Measurements from ENCODE around the gene INSM1.
A peak's percentile ranks its signal among the peaks of the same experiment; 100 is the strongest.

INSM1 gene

DNA sequence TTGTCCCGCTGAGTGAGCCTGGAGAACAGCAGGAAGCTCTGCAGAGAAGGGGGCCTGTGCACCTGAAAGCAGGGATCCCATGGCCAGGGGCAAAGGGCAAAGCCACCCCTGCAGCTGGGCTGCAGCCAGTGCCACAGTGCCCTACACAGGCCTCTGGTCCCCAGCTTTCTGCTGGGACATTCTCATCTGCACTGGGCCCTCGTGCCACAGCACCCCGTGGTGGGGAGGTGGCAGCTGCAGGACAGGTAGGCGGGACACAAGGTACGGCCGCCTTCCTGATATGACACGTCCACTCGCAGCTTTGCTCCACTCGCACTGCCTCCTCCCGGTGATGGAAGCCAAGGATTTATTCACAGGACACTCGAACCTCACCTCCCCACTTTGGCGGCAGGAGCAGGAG, 27.2 kb downstream of the INSM1 start:
- DNase-seq: no peak

DNA sequence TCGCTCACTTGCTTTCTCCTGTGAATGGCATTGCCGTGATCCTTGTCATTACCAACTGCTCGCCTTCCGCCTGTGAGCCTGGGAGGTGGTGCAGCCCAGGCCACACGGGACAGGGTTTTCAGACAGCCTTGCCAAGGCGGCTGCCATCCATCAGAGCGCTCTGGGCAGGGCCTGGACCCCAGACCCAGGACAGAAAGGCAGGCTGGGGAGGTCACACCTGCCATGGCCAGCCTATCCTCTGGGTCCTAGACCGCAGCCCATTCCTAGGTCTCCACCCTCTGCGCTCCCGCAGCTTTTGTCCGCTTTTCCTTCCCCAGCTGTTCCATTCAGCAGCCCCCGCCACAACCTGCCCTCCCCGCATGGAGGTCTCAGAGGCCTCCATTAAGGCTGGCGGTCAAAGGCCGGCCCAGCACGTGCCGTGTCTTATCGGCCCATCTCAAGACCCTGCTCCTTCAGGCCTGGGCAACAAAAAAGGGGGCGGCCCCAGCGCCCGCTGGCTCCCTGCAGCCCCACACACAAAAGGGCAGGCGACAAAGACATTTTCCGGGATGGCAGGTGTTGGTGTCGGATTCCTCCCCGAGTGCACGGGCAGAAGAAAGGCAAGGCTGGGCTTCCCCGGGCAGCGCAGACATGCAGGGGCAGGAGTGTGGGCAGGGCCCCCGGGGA, 28.1 kb downstream of the INSM1 start:
- DNase-seq: no peak

DNA sequence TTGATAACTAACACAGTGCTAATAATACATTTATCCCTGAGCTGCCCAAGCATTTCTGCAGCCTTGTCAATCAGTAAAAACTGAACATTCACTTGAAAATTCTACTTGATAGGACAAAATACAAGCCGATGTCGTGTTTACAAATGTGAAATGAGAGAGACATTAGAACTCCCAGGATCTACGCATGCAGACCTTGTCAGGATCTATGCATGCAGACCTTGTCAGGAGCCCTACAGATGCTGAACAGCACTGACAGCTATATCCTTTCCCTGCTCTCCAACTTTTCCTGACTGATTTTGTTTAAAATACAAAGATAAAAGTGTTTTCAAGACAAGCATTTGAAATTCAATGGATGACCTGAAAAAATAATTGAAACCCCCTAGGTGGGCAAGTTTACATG, 28.9 kb downstream of the INSM1 start:
- DNase-seq: no peak

DNA sequence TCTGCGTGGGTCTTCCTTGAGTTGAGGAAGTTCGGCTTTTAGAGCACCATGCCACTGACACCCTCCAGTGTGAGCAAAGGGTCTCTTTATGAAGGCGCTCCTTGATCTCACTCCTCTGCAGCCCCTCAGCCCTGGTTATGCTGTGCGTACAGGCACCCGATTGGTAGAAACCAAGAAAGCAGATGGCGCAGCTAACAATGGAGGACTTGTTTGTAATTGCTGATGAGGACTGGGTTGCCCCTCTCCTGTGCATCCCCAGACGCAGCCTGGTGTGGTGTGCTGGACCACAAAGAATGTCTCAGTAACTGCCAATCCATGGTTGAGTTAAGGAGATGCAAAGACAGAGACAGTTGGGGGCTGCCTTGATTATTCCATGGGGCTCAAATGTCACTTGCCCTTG, 30.2 kb downstream of the INSM1 start:
- DNase-seq: no peak

DNA sequence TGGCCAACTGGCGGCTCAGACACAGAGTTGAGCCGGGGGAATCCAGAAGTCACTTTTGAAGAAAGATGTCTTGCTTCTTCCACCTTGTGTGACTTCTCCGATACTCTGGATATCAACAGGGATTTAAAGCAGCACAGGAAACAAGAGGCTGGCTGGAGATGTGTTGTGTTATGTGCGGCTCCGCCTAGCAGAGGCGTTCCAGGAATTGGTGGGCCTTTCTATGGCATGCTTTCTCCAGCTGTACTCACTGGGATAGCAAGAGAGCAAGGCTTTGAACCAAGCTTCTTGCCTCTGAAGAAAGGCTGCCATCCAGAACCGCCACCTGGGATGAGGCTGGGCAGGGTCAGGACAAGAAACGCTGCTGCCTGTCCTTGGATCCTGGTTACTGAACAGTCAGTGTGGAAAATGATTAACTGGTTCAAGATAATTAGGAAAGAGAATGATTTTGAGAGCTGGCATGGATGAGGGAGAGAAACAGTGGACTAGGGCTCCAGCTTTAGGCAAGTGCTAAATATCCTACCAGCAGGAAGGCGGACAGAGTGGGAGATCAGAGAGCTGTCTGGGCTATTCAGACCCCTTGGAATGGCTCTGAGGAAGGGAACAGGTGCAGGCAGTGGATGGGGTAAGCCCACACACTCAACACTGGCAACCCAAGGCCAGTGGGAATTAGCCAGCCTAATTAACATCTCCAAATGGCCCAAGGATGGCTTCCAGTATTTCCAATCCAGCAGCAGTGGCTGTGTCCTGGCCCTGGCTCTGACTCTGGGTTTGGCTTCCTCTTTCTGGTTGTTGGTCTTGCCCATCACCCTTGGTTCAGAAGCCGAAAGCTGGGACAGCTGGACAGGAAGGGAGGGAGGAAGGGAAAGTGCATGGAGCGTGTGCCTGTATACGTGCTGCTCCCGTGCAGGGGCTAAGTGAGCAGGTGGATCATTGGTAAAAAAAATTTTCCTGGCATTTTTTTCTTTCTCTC, 31.9 kb downstream of the INSM1 start:
- no peak for DNase-seq

DNA sequence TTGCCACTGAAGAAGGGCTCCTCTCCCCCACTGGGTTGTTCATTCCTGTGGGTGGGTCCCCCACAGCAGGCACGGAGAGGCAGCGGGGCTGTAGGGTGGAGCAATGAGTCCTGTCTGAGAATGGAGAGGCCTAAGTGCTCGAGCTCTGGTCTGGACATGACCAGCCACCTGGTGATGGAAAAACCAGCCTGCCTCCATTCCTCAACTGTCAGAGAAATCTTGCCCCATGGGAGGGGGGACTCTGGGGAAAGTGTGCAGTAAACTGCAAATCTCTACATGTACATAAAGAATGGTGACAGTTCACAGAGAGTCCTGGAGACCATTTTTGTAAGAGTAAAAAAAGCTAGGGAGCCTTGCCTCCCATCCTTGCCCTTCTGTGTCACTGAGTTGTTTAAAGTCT, 34.1 kb downstream of the INSM1 start:
- DNase-seq: no peak

DNA sequence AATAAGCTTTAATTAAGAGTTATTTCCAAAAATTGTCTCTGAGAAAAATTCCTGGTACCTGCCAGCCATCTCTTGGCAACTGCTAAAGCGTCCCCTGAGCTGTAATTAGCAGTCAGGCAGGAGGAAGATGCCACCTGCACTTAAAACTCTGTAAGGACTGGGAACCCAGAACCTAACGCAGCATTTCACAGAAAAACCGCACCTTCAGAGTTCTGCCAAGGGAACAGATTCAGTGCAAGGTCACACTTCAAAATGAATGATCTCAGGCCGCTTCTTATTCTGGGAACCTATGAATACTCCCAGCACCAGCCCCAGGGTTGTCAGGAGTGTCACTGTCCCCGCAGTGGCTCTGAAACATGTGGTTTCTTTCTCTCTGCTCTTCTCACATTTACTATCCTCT, 36.7 kb downstream of the INSM1 start:
- no peak for DNase-seq

DNA sequence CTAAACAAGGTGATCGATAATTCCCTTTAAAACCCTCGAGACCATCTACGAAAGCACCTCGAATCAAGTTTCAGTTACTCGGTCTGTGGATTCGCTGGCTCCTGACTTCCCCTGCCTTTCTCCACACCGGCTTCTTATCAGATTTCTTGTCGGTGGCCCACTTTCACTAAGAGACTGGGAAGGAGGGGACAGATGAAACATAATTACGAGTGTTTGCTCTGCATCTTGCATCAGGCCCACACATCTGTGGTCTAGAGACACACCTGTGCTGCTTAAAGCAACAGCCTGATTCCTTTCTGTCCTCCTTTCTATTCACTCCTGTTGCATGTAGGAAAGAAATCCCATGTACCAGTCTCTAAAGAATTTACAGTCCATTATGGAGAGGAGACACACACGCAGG, 37.7 kb downstream of the INSM1 start:
- no peak for DNase-seq

DNA sequence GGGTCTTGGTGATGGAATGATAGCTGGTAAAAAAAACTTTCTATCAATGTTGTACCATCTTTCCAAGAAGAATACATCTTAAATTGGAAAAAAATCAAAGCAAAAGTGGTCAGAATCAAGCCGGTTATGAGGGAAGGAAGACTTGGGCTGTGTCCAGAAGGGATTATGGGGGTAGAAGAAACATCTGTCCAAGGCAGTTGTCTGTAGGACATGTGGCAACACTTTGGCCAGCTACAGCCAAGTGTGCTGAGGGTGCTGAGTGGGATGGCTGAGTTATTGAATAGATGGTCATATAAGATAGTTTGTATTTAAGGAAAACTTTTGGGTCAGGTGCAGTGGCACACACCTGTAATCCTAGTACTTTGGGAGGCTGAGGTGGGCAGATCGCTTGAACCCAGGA, 38.4 kb downstream of the INSM1 start:
- no peak for DNase-seq

DNA sequence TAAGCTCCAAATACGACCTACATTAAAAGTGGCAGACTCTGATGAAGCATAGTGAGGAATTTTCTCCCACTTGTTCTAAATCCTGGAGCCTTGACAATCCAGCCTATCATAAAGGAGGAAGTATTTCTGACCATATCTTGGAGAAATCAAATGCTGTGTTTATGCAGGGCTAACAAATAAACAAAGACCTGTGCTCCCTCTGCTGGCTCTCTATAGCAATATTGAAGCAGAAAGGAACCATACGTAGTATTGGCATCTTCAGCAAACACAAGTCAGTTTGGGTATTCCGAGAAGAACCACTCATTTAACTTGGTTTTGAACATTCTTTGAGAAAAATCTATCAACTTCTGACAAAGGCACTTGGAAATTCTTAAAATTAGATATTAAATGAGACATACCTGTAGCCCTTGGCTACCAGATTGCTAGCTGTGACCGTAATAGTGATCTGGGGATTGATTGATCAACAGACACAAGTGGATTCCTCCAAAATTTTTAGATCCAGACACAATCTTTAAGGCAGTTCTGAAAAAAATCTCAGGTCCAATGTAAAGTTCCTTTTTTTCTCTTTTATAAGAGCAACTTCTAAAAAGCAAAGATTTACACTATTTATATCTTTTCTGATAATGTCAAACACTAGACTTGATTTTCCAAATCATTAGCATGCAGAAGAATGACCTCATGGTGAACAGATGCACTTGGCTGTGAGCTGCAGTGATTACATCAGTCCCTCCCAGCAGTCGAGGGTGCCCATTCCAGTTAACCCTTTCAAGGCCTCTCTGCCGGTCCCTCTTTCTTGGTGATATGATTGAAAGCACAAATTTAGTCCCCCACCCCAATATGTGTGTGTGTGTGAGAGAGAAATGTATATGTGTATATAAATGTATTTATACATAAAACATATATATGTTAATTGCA, 40.2 kb downstream of the INSM1 start:
- DNase-seq: peak in 1 of 2 experiments; percentile 9

DNA sequence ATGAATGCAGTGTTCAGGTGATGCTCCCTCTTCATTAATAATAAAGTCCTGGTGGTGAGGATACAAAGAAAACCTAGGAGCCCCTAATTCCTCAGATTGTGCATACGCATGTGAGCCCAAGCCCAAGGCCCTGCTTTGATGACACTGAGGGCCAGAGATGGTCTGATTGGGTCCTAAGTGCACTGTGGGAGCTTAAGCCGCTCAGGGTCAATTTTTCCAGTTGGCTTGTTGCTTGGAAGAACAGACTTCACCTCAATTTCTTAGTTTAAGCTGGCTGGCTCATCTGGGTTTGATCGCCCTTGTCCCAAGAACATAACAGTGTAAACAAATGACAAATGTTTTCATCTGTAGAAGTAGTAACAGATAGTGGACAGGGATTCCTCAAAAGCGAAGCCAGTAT, 41.4 kb downstream of the INSM1 start:
- DNase-seq: no peak

DNA sequence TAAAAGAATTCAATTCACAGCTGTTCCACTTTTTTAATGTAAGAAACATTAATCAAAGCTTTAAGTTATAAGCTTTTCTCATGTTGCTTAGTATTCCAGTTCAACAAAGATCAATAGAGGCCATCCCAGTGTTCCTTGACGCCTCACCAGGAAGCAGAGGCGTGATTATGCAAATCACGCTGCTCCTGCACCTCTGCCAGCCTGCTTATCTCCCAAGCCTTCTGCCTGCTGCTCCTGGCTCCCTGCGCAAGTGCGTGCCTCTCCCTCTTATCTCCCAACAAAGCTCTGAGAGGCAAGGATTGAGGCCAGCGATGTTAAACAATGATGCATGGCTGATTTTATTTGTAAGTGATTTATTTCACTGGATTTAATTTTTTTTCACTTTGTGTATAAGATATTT, 42.8 kb downstream of the INSM1 start:
- DNase-seq: no peak

DNA sequence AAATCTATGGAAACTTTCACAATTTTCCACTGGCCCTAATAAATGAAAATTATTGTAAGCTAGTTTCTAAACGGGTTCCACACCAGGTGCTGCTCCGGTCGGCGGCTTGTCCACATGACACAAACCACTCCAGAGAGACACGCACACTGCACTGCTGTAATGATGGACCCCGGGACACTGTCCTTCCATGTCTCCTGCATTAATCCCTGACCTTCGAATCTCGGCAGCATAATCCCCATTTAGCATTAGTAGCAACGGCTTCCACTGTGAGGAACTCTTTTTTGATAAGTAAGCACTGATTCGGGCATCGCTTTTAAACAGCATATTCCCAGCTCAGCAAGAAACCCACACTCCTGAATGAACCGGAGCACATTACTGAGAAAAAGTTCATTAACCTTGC, 43.5 kb downstream of the INSM1 start:
- DNase-seq: no peak

DNA sequence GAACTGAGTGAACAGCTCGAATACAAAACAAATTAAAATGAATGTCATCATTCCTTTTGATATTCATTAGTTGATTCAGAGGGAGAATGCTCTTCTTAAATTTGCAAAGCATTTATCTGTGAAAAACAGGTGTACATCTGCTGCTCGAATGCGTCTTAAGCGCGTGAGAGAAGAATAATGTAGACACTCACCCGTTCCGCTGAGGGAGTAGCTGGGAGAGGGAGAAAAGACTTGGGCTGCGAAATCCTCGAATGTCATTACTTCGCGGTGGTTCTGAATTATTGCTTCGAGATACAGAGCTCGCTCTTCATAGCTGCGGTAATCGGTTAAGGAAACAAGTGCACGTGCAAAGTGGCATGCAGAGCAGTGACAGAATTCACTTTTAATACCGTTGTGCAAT, 43.9 kb downstream of the INSM1 start:
- DNase-seq: no peak

DNA sequence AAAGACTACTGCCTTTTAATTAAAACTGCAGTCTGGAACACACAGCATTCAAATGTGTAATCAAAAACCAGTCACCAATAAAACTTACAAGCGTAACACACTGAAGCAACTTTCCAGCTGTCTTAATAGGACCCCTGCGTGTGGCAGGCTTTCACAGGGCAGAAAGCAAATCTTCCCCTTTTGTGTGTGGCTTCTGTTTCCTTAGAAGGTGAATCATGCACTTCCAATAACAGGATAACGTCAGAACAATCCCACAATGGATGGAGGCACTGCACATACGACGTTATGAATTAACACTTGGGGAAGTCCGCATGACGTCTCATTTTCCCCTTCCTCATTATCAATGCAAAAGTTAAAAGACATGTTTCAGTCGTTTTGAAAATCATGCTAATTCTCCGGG, 44.8 kb downstream of the INSM1 start:
- DNase-seq: no peak

DNA sequence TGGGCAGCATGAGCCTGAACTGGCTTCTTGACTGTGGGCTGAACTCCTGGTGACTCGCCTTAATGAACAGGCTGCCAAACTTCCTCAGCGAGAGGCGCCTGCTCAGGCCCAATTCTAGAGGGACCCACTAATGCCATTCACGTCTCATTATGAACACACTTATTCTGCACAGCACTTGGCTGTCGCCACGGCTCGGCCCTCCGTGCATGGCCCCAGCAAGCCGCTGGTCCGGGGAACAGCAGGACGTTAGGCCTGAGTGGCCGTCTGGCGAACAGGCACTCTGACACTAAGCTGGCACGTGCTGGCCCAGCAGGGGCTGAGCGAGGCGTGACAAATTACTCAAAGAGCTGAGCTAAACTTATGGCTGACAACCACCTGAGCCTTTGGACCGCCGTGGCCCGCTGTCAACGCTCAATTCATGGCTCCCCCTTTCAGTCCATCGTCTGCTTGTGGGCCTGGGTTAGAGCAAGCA, 45.9 kb downstream of the INSM1 start:
- no peak for DNase-seq

DNA sequence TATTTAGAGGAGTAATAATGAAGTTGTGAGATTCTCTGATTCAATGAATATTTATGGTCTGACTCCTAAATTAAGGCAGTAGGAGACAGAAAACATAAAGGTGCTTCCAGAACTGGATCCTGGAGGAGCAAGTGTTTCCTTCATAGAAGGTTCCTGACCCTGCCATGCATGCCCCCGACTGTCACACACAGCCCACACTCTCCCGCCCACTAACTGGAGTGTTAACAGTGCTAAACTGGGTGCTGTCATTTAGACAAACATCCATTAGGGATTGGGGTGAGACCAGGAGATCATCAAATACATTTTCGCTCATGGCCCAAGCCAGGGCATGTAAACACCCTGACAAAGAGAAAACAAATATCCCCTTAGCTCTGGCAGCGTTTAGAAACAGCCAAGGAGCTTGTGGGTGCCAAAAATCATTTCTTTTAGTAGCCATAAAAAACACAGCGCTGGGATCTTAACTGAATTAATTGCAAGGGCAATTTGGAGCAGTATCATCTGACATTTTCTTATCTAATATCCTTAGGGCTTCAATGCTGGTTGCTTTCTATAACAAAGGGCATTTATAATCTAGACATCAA, 46.8 kb downstream of the INSM1 start:
- DNase-seq: no peak

DNA sequence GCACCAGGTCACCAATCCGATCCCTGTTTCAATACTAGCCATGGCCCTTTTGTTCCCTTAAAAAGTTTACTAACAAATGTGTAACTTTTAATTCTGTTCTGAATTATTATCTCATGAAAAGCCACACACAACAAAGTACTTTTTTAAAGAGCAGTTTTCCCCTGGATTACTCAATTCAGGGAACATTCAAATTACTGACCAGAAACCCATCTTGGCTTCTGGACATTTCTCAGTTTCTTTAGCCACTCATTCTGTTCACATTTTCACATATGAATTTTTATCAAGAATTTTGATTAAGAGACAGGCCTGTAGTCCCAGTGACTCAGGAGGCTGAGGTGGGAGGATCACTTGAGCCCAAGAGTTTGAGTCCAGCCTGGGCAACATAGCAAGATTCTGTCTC, 47.4 kb downstream of the INSM1 start:
- DNase-seq: no peak

DNA sequence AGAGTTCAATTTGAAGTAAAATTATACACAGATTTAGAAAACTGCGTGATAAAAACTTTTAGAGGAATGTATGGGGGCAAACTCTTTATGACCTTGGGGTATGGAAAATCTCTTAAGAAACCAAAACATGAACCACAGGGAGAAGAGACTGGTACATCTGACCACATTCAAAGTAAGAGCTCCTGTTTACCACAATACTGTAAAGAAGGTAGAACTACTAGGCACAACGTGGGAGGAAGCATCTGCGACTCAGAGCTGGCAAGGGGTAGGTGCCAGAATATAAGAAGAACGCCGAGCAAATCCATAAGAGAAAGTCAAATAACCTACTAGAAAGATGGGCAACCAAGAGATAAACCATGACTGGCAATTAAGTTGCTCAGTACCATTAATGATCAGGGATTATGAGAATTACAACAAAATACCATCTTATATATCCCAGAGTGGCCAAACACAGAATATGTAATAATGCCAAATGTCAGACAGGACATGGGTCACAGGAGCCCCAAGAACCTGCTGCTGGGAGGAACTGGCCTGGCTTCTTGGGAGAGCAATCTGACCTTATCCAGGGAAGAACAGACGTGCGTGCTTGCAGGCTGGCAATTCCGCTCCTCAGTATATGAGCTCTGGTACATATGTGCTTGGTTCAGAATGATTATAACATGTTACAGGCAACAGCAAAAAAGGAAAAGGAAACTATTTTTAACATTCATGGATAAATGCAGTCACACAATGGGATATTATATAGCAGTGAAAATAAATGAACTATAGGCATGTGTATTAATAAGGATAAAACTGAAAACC, 50.2 kb downstream of the INSM1 start:
- DNase-seq: no peak
